HTERT RPE-1 (cell line): ENCODE results near the gene FGF14.

Experiments
- in situ Hi-C: fragments of 300-500 bp; cut with MboI; formaldehyde crosslinking; loops from 4 replicates; pipeline ENCODE4 v1.14.3; 2020; ENCODE audit warnings: low sequenced_read_pairs

FGF14 gene

DNA sequence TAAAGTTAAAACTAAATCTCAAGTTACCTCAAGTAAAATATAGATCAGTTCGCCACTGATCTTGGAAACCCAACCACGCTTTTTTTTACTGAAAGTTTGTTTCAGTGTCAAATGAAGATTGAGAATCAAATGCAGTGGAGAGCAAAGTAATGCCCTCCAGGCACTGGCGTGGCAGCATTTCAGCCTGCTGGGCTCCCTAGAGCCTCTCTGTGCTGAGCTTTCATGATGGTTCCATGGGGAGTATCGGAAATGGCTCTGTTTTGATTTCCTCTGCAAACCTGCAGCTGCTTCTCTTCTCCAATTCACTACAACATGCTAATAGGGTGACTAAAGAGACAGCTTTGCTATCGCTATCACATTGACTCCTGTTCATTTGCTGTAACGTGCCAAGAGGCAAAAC lies 141.6 kb downstream of the FGF14 start:
- in situ Hi-C loops, result no loop called here

GRCh38 chr13:102255409-102255808 lies 146.4 kb downstream of the FGF14 start:
- in situ Hi-C loops, result no loop called here

- in situ Hi-C loops, result no loop called here
Measured at GRCh38 chr13:102251817-102252216, 150.0 kb downstream of the FGF14 start.

- in situ Hi-C loops, result no loop called here
Measured at GRCh38 chr13:102250448-102250847, 151.4 kb downstream of the FGF14 start.

DNA sequence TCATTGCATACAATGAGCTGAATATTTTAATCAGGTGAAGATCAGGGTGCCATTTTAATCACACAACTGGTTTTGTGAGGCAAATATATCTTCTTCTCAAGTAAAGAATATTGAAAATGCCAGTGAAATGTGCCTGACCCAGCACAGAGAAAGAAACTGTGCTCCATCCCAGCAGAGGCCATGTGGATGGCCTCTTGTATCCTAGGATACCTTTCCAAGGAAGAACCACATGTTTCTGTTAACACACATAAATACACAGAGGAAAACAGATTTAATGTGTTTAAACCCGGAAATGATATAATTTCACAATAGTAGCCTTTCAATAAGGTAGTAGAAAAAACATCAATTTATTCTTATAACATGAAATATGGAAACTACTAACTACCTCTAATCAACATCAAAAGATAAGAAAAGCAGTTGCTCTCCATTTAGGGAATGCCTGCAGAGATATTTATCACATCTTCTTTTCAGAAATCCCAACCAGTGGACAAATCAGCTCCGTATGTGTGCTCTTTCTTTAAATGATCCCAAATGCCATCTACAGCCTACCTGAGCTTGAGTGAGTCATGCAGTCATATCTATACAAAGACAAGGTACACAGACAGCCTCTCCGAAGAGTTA lies 157.1 kb downstream of the FGF14 start:
- in situ Hi-C loops, result no loop called here

- in situ Hi-C loops, result no loop called here
Measured at GRCh38 chr13:102240110-102240509, 161.7 kb downstream of the FGF14 start.

GRCh38 chr13:102237230-102237629 lies 164.6 kb downstream of the FGF14 start:
- in situ Hi-C loops, result no loop called here

DNA sequence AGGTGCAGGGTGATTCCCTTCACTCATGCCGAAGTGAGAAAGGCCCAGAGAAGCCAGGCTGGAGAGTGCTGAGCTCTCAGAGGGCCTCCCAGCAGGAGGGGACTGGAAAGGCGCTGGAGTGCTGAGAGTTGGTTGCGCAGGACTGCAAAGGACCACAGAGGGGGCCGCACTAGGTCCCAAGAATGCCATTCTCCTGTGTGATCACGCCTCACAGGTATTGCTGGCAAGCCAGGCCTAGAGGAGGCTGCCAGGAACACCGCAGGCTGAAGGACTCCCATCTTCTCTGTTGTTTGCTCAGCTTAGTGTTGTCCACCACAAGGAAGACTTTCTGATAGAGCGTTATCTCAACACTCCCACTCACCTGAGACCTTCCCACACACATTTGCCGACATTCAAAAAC lies 165.0 kb downstream of the FGF14 start:
- in situ Hi-C loops, result no loop called here

- in situ Hi-C loops, result no loop called here
Measured at GRCh38 chr13:102236341-102236740, 165.5 kb downstream of the FGF14 start.

GRCh38 chr13:102235689-102236088 lies 166.2 kb downstream of the FGF14 start:
- in situ Hi-C loops, result no loop called here

DNA sequence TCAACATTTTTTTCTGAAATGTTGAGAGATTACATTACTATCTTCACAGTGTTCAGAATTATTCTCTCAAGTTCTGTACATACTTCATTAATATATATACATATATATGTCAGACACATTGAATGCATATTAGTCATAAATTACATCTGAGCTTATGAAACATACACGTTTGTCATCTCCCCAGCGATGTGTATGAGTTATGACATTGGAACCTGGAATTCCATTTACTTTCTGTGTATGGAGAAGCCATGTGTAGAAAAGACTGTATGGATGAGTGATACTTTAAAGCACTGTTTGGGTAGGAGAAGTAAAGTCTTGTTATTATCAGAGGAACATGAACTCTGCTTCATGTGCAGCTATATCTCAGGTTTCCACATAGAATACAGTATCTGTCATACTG lies 167.2 kb downstream of the FGF14 start:
- in situ Hi-C loops, result no loop called here

DNA sequence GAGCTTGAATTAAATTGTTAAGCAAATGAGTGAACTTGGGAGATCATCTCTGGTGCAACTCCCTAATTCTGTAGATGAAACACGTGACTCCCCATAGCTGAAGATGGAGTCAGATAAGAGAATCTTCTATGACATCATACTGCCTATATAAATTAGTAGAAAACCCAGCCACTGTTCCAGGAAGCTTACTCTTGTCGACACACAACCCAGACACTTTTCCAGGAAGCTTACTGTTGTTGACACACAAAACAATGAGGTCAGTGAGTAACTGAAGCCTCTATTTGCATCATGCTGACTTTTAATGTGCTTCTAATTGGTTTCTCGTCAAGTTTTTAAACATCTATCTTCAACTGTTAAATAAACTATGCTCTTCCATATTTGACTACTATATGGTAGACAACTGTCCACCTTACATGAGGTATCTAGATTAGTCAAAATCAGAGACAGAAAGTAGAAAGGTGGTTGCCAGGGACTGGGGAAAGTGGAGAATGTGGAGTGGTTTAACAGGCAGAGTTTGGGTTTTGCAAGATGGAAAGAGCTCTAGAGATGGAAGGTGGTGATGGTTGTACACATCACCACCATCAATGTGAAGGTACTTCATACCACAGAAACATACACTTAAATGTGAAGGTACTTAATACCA lies 168.2 kb downstream of the FGF14 start:
- in situ Hi-C loops, result no loop called here

GRCh38 chr13:102231479-102231878 lies 170.4 kb downstream of the FGF14 start:
- in situ Hi-C loops, result no loop called here

DNA sequence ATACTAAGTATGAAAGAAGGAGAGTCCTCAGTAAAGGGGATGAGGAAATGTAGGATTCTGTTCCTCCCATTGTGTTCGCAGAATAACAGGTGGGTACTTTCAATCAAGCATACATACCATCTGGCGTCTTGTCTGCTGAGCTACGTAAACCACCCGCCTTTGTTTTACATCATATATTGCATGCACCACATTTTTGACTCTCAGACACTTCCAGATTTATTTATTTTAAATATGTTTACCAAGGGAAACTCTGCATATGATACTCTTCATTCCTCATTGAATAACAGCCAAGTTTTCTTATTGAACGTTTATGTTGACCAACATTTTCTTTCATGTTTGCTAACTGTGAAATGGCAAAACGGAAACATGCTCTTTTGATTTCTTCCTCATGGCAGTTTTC lies 174.1 kb downstream of the FGF14 start:
- in situ Hi-C loops, result no loop called here

DNA sequence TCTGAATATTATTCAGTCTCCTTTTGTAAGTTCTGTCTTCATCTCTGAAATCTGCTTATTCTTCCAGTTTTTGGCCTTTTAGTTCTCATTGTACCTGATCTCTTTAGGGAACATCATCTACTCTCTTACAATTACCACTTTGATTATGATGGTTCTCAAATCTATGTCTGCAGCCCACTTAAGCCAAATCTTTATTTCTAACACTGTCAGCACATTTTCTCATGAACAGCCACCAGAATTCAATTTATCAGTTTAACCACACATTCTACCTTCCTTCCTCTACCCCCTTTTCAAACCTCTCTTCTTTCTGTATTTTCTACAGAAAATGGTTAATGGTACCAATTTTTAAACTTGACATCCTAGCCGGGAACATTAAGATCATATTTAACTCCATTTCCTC lies 175.3 kb downstream of the FGF14 start:
- in situ Hi-C loops, result no loop called here

GRCh38 chr13:102225892-102226291 lies 176.0 kb downstream of the FGF14 start:
- in situ Hi-C loops, result no loop called here

DNA sequence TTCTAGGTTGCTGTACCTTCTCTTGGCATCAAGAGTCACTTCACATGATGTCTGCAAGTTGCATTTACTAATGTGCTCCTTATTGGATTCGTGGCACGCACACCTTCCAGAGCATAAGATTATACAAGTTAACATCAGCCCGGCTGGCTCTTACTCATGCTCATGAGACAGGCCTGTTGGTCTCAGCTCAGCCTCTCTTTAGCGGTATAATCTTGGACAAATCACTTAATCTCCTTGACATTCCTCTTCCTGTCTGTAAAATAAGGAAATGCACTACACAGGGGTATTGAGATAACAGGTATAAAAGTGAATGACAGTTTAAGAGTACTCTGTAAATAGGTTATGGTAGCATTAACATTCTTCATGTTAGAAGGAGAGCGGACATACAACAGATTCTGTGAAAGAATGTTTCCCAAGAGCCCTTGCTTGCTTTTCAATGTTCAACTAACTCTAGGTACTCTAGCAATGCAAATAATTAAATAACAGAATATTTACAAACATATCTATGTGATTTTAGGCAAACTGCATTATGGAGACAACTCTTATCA lies 181.1 kb downstream of the FGF14 start:
- in situ Hi-C loops, result no loop called here

GRCh38 chr13:102214956-102215355 lies 186.9 kb downstream of the FGF14 start:
- in situ Hi-C loops, result no loop called here

DNA sequence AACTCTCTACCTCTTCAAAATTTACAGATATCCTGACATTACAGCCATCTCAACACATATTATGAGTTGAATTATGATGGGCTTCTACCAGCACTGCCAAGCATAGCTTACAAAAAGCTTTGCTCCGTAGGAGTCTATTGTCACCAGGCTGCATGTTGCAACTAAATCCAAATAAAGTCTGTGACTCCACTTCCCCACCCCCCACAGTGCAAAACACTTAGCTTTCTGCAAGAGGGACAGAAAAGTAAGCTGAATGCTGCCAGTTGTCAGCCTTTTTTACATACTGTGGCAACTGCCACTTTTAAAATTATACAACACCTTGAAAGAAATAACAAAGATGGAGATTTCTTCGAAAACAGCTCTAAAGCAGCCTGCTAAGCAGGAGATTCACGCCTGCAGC lies 189.1 kb downstream of the FGF14 start:
- in situ Hi-C loops, result no loop called here

DNA sequence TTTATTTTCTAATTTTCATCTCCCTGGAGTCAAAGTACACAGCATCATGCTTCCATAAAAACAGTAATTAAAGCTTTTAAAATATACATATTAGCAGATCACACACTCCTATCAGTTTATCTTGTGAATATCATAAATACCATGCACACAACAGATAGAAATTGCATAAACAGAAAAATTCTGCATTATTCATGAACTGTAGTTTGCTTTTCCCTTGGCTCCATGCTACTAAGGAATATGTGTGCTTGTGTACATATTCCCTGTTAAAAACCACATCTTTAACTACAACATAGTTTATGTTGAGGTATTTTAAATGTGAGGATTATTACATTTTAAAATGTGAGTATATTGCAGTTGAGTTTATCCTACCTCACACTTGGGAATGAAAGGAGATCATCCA lies 193.5 kb downstream of the FGF14 start:
- in situ Hi-C loops, result no loop called here

GRCh38 chr13:102207680-102208342 lies 194.0 kb downstream of the FGF14 start:
- in situ Hi-C loops, result no loop called here

GRCh38 chr13:102203718-102204117 lies 198.1 kb downstream of the FGF14 start:
- in situ Hi-C loops, result no loop called here
